Stimulated activated CD8-positive, alpha-beta memory T cell treated with anti-CD3 and anti-CD28 coated beads, Interleukin-15, amount 100 ng/mL, for 48 hours (primary cell): ENCODE results near the gene KLHDC9.
A peak's percentile ranks its signal among the peaks of the same experiment; 100 is the strongest.

Experiments used
- DNase-seq, 2 donors: peaks; one replicate each; pipeline ENCODE4 v3.0.0-alpha.2; 2020; ENCODE audit warnings: low read depth in 2 of 2

Gene KLHDC9

GRCh38 chr1:161076410-161076809 lies 21.8 kb upstream of the KLHDC9 start:
- no peak for DNase-seq

- no peak for DNase-seq
These were observed 20.7 kb upstream of the KLHDC9 start for GRCh38 chr1:161077426-161077825.

GRCh38 chr1:161079436-161080110 lies 18.6 kb upstream of the KLHDC9 start:
- no peak for DNase-seq

GRCh38 chr1:161080441-161081405 lies 17.4 kb upstream of the KLHDC9 start:
- no peak for DNase-seq

DNA sequence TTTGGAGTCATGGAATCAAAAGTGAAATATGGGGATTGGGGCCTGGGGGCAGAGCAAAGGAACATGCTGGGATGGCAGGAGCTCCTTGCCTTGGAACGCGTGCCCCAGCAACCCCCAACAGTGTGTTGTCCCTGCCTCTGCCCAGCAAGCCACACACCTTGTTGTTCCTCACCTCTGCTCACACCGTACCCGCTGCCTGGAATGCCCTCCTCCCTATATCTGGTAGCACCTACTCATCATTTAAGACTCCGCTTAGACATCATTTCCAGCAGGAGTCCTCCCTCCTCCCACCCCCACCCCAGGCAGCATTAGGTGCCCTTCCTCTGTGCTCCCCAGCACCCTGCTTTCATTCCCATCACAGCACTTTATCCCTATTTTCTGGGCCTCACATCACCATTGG lies 16.6 kb upstream of the KLHDC9 start:
- no peak for DNase-seq

GRCh38 chr1:161082483-161082882 lies 15.7 kb upstream of the KLHDC9 start:
- DNase-seq = no peak

GRCh38 chr1:161082996-161083747 lies 15.0 kb upstream of the KLHDC9 start:
- no peak for DNase-seq

GRCh38 chr1:161083748-161084596 lies 14.2 kb upstream of the KLHDC9 start:
- no peak for DNase-seq

- DNase-seq = no peak
These were observed 13.6 kb upstream of the KLHDC9 start for GRCh38 chr1:161084597-161084988.

DNA sequence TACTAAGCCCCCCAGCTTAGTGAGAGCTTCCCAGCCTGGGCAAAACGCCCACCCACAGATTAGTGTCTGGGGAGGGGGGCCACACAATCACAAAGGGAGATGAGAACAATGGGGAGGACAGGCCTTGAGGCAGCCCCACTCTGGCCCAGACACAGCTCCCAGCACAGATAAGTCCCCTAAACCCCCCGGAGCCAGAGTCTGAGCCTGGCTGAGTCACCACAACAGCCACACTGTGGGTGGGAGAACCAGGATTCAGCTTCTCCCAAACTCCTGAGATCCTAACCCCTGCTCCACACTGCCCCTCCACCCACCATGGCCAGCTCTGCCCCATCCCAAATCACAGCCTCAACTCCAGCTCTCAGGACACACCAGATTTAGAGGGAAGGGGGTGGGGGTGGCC lies 13.0 kb upstream of the KLHDC9 start:
- no peak for DNase-seq

- DNase-seq = no peak
These were observed 11.7 kb upstream of the KLHDC9 start for GRCh38 chr1:161086457-161086856.

DNA sequence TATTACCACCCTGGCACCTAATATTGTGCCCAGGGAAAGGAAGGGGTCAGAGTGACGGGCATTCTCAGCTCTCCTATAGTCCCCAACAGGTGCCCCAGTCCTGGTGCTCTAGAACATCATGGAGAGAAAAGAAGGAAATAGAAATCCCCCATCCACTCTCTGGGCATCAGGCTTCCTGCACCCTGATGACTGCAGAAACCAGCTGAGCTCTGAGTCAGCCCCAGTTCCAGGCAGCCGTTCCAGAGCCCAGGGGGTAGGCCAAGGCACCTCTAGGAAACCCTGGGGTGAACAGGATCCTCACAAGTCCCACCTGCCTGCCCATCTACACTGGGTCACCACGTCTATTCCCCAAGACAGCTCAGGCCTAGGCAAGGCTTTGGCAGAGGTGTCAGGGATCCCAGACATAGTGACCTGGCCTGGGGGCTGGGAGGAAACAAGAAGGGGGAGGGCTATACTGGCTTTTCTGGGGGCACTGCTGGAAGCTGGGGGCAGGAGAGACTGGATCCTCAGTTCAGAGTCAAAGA lies 9.5 kb upstream of the KLHDC9 start:
- no peak for DNase-seq

DNA sequence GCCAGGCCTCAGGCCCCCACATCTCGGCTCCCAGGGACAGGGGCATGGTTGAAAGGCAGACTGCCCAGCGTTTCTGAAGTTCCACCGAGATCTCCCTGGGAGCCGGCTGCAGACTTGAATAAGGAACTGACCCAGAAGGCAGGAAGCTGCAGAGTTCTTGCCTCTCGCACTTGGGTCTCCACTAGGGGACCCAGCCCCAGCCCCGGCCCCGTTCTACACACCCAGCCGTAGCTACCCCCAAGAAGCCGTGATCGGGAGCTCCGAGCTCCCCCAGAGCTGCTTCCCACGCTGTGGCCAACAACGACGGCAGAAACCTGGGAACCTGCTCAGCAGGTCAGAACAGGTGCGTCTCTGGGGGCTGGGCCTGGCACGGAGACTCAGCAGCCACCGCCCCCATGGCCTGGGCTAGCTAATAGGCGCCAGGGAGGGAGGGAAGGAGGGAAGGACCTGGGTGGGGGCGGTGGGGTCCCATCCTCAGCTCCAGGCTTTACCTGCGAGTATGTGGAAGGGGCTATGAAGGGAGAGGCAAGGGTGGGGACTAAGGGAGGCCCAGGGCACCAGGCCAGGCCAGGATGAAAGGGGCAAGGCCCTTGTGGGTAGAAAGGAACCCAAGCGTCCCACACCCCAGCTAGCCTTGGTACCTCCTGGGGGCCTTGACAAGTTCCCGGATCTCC lies 8.8 kb upstream of the KLHDC9 start, which contains the start of gene NECTIN4:
Gene NECTIN4 (minus strand): TSS at position 308 of the 674 bp plus-strand sequence. CDS start 262 bp downstream, at position 46.
- DNase-seq = no peak

GRCh38 chr1:161089938-161090337 lies 8.2 kb upstream of the KLHDC9 start:
- no peak for DNase-seq

- no peak for DNase-seq
These were observed 7.5 kb upstream of the KLHDC9 start for GRCh38 chr1:161090617-161091016.

DNA sequence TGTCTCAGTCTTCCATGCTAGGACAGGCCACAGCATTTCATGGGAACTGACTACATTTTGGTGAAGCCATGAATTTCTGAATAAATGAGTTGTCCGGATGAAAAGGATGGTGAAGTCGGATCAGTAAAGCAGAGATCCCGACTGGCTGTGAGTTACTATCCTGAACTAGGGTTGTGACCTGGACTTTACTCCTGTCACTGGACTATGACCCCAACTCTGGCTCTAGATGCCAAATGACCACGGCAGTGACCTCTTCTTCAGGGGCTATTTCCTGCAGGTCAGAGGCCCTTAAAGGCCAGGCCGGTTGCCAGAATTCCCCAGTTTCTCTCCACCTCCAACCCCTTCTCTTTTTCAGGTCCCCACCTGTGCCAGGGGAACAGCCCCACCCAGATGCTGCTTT lies 7.1 kb upstream of the KLHDC9 start:
- no peak for DNase-seq

- DNase-seq = no peak
These were observed 6.2 kb upstream of the KLHDC9 start for GRCh38 chr1:161091796-161092507.

- peak in 1 of 2 donors; percentile 33 for DNase-seq
These were observed 5.5 kb upstream of the KLHDC9 start for GRCh38 chr1:161092621-161093028.

- no peak for DNase-seq
These were observed 3.7 kb upstream of the KLHDC9 start for GRCh38 chr1:161094481-161094880.

DNA sequence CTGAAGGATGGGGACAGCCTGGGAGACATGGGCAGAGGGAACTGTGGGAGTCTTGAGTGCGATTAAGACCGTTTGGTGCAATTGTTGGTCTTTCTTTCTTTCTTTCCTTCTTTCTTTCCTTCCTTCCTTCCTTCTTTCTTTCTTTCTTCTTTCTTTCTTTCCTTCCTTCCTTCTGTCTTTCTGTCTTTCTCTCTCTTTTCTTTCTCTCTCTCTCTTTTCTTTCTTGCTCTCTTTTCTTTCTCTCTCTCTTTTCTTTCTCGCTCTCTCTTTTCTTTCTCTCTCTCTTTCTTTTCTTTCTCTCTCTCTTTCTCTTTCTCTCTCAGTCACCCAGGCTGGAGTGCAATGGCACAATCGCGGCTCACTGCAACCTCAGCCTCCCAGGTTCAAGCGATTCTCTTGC lies 2.9 kb upstream of the KLHDC9 start:
- no peak for DNase-seq
